Stimulated activated CD4-positive, alpha-beta T cell treated with anti-CD3 and anti-CD28 coated beads, Interleukin-12 subunit alpha, Interleukin-12 subunit beta, amount 100 ng/mL, for 48 hours (primary cell): ENCODE data around the gene MED29.
"Not testable (repeated sequence)": the region's sequence is repeated elsewhere in the genome, so short reads cannot be mapped to it uniquely, and the experiment has no call there.

ENCODE experiments used
- DNase-seq, 3 donors: peaks; one replicate each; pipeline ENCODE4 v3.0.0-alpha.2; 2020; ENCODE audit warnings: low read depth in 2 of 3, low spot score in 1 of 3

Gene MED29

GRCh38 chr19:39370735-39371134 is 20.4 kb upstream of the MED29 start:
- DNase-seq, result no peak

GRCh38 chr19:39372047-39372802 is 19.0 kb upstream of the MED29 start:
- no peak for DNase-seq

GRCh38 chr19:39372941-39373340 is 18.2 kb upstream of the MED29 start:
- DNase-seq, result no peak

- no peak for DNase-seq
These were observed 15.2 kb upstream of the MED29 start for GRCh38 chr19:39375929-39376328.

- no peak for DNase-seq
These were observed 13.5 kb upstream of the MED29 start for GRCh38 chr19:39377373-39378362.

- DNase-seq, result not testable (repeated sequence)
These were observed 11.8 kb upstream of the MED29 start for GRCh38 chr19:39379366-39379765.

GRCh38 chr19:39379865-39380396 is 11.2 kb upstream of the MED29 start:
- no peak for DNase-seq

- no peak for DNase-seq
These were observed 10.4 kb upstream of the MED29 start for GRCh38 chr19:39380521-39381502.

- no peak for DNase-seq
These were observed 9.1 kb upstream of the MED29 start for GRCh38 chr19:39381910-39382611.

GRCh38 chr19:39382991-39383828 is 8.0 kb upstream of the MED29 start:
- no peak for DNase-seq

GRCh38 chr19:39384839-39385568 is 6.2 kb upstream of the MED29 start:
- DNase-seq, result no peak

- no peak for DNase-seq
These were observed 5.4 kb upstream of the MED29 start for GRCh38 chr19:39385629-39386411.

- no peak for DNase-seq
These were observed 4.6 kb upstream of the MED29 start for GRCh38 chr19:39386557-39386956.

GRCh38 chr19:39388657-39389056 is 2.5 kb upstream of the MED29 start:
- DNase-seq, result no peak

- DNase-seq, result no peak
These were observed 1.4 kb upstream of the MED29 start for GRCh38 chr19:39389631-39390414.

- peak in 1 of 3 donors; percentile 59 for DNase-seq
These were observed 777 bp upstream of the MED29 start for GRCh38 chr19:39390451-39390750.
